Measurements from ENCODE around the gene HS3ST4. TPM values are rescaled to one million over a fixed set of nuclear protein-coding genes. Genes with fewer than 3 reads are reported as not detected.

HS3ST4 gene
- total and polyA plus RNA-seq, 7 experiments from 2014 or later, result not detected

DNA sequence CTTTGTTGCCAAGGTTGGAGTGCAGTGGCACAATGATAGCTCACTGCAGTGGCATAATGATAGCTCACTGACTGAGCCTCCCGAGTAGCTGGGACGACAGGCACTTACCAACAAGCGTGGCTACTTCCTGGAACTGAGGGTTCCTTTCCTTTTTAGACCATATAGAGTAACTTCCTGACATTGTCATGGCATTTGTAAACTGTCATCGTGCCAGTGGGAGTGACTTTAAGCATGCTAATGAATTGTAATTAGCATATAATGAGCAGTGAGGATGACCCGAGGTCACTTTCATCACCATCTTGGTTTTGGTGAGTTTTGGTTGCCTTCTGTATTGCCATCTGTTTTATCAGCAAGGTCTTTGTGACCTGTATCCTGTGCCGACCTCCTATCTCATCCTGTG, 162.4 kb downstream of the HS3ST4 start:
- intact Hi-C loops (cut with micrococcal nuclease), result no loop called here

DNA sequence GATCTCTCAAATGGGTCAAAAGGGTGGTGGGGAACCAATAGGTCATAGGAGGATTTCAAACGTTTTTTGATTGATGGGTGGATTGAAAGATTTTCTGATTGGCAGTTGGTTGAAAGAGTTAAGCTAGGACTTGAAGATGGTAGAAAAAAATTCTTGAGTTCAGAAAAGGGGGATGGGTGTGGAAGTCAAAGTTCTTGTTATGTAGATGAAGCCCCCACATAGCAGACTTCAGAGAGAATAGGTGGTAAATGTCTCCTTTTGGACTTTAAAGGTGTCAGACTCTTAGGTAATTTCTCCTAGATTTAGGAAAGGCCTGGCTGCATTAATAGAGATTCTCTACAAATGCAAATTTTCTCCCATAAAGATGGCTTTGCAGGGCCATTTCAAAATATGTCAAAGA, 163.3 kb downstream of the HS3ST4 start:
- DNase-seq (no peak), ATAC-seq (no peak)
- H3K4me3 Mint-ChIP-seq, result no peak overlapping the region
- no peaks in the 10 kb centered on the region for H3K36me3 ChIP-seq (ENCODE audit: control insufficient read depth in 2 of 3, insufficient read depth in 3 of 3, low read length in 3 of 3)
- CTCF ChIA-PET, result no interaction called here
- no peaks in the 10 kb centered on the region for H3K4me1 ChIP-seq (ENCODE audit: control insufficient read depth in 2 of 2, insufficient read depth in 2 of 2, low read length in 2 of 2)
- H3K4me3 ChIP-seq (ENCODE audit: low read length), result no peak overlapping the region
- intact Hi-C loops (cut with micrococcal nuclease), result no loop called here
- peaks cover 0 to 15% (median 7%) of the 10 kb centered on the region in 11 donors for H3K9me3 Mint-ChIP-seq
- POLR2A ChIA-PET, result no interaction called here
- no peaks in the 10 kb centered on the region for H3K4me1 Mint-ChIP-seq
- peaks cover 15 to 68% (median 51%) of the 10 kb centered on the region in 5 donors for H3K27me3 Mint-ChIP-seq
- no peak overlapping the region for H3K27ac Mint-ChIP-seq
- no peaks in the 10 kb centered on the region for H3K36me3 Mint-ChIP-seq
- H3K27me3 ChIP-seq (ENCODE audit: control insufficient read depth in 2 of 2, insufficient read depth in 2 of 2, low read length in 2 of 2), result peaks cover 0 to 4% of the 10 kb centered on the region in 2 donors
- no peaks in the 10 kb centered on the region for H3K9me3 ChIP-seq (ENCODE audit: control insufficient read depth in 2 of 3, low read length in 3 of 3)
- H3K27ac ChIP-seq (ENCODE audit: low read depth, low read length), result no peak overlapping the region

More for the DNA sequence above, 162.4 kb downstream of the HS3ST4 start:
- no peak for ATAC-seq
- Mint-ChIP-seq H3K27ac (no peak overlapping the region), H3K9me3 (peaks cover 0 to 11% (median 3%) of the 10 kb centered on the region in 11 donors), H3K4me1 (no peaks in the 10 kb centered on the region), H3K4me3 (no peak overlapping the region), H3K27me3 (peaks cover 15 to 74% (median 45%) of the 10 kb centered on the region in 5 donors), H3K36me3 (no peaks in the 10 kb centered on the region)
- H3K4me3 ChIP-seq (ENCODE audit: low read length), result no peak overlapping the region
- DNase-seq, result no peak
- no peaks in the 10 kb centered on the region for H3K9me3 ChIP-seq (ENCODE audit: control insufficient read depth in 2 of 3, low read length in 3 of 3)
- peaks cover 0 to 4% of the 10 kb centered on the region in 2 donors for H3K27me3 ChIP-seq (ENCODE audit: control insufficient read depth in 2 of 2, insufficient read depth in 2 of 2, low read length in 2 of 2)
- H3K4me1 ChIP-seq (ENCODE audit: control insufficient read depth in 2 of 2, insufficient read depth in 2 of 2, low read length in 2 of 2), result no peaks in the 10 kb centered on the region
- ChIA-PET POLR2A (no interaction called here), CTCF (no interaction called here)
- no peak overlapping the region for H3K27ac ChIP-seq (ENCODE audit: low read depth, low read length)
- H3K36me3 ChIP-seq (ENCODE audit: control insufficient read depth in 2 of 3, insufficient read depth in 3 of 3, low read length in 3 of 3), result no peaks in the 10 kb centered on the region

DNA sequence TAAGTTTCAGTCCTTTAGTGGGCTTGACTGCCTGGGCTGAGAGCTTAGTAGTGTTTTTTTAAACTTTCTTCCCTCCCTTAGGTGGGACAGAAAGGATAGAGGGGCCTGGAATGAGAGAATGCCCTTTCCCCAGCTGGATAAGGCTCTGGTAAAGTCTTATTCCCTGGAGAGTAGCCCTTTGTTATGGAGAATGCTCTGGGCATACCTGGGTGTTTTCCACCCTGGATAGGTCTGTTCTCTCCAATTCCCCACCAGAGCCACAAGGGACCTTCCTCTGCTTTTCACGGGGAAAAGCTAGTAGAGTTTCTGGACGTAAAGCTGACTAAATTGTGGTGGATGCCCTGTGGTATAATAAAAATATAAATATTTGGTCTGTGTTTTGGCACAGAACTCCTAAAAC, 164.1 kb downstream of the HS3ST4 start:
- H3K27me3 Mint-ChIP-seq, result peaks cover 19 to 67% (median 51%) of the 10 kb centered on the region in 5 donors
- H3K4me3 Mint-ChIP-seq, result no peak overlapping the region
- H3K27ac Mint-ChIP-seq, result no peak overlapping the region
- no peaks in the 10 kb centered on the region for H3K4me1 ChIP-seq (ENCODE audit: control insufficient read depth in 2 of 2, insufficient read depth in 2 of 2, low read length in 2 of 2)
- ChIA-PET POLR2A (no interaction called here), CTCF (no interaction called here)
- no peaks in the 10 kb centered on the region for H3K36me3 Mint-ChIP-seq
- H3K4me1 Mint-ChIP-seq, result no peaks in the 10 kb centered on the region
- peaks cover 0 to 15% (median 7%) of the 10 kb centered on the region in 11 donors for H3K9me3 Mint-ChIP-seq
- H3K4me3 ChIP-seq (ENCODE audit: low read length), result no peak overlapping the region
- DNase-seq (no peak), ATAC-seq (no peak)
- H3K27ac ChIP-seq (ENCODE audit: low read depth, low read length), result no peak overlapping the region
- no peaks in the 10 kb centered on the region for H3K9me3 ChIP-seq (ENCODE audit: control insufficient read depth in 2 of 3, low read length in 3 of 3)
- H3K36me3 ChIP-seq (ENCODE audit: control insufficient read depth in 2 of 3, insufficient read depth in 3 of 3, low read length in 3 of 3), result no peaks in the 10 kb centered on the region
- peaks cover 0 to 4% of the 10 kb centered on the region in 2 donors for H3K27me3 ChIP-seq (ENCODE audit: control insufficient read depth in 2 of 2, insufficient read depth in 2 of 2, low read length in 2 of 2)
- intact Hi-C loops (cut with micrococcal nuclease), result no loop called here

DNA sequence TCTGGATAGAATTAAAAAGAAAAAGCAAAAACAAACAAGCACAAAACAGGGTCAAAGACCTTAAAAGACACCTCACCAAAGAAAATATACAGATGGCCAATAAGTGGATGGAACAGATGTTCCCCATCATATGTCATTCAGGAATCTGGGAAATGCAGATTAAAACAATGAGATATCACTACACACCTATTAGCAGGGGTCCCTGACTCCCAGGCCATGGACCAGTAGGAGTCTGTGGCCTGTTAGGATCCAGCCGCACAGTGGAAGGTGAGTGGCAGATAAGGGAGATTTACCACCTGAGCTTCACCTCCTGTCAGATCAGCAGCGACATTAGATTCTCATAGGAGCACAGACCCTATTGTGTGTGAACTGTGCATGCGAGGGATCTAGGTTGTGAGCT, 167.9 kb downstream of the HS3ST4 start:
- Mint-ChIP-seq H3K36me3 (no peaks in the 10 kb centered on the region), H3K4me3 (no peak overlapping the region), H3K9me3 (peaks cover 0 to 21% (median 4%) of the 10 kb centered on the region in 11 donors), H3K27ac (no peak overlapping the region), H3K4me1 (no peaks in the 10 kb centered on the region), H3K27me3 (peaks cover 10 to 58% (median 30%) of the 10 kb centered on the region in 5 donors)
- H3K9me3 ChIP-seq (ENCODE audit: control insufficient read depth in 2 of 3, low read length in 3 of 3), result no peaks in the 10 kb centered on the region
- ChIA-PET POLR2A (no interaction called here), CTCF (no interaction called here)
- H3K4me1 ChIP-seq (ENCODE audit: control insufficient read depth in 2 of 2, insufficient read depth in 2 of 2, low read length in 2 of 2), result no peaks in the 10 kb centered on the region
- DNase-seq (no peak), ATAC-seq (no peak)
- intact Hi-C loops (cut with micrococcal nuclease), result no loop called here
- H3K4me3 ChIP-seq (ENCODE audit: low read length), result no peak overlapping the region
- H3K27me3 ChIP-seq (ENCODE audit: control insufficient read depth in 2 of 2, insufficient read depth in 2 of 2, low read length in 2 of 2), result peaks cover 0 to 3% of the 10 kb centered on the region in 2 donors
- H3K27ac ChIP-seq (ENCODE audit: low read depth, low read length), result no peak overlapping the region
- H3K36me3 ChIP-seq (ENCODE audit: control insufficient read depth in 2 of 3, insufficient read depth in 3 of 3, low read length in 3 of 3), result no peaks in the 10 kb centered on the region

DNA sequence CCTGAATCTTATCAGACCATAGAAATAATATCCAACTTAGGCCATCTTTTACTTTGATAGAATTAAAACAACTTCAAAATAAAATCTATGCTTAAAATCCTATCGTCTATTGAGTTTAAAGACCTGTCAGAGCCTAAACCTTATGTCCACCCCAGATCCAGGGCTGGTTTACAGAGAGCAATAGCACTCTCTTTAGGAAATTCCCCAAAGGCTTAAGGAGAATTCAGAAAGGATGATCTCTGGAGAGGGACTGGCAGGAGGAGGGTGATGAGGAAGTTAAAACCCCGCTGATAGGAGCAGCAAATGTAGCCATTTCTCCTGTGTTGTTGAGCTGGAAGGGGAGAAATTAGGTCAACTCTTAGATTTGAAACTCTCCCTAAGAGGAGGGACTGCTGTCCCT, 175.3 kb downstream of the HS3ST4 start:
- Histone ChIP-seq H3K27ac (ENCODE audit: low read depth, low read length) (no peak overlapping the region), H3K4me3 (ENCODE audit: low read length) (no peak overlapping the region), H3K36me3 (ENCODE audit: control insufficient read depth in 2 of 3, insufficient read depth in 3 of 3, low read length in 3 of 3) (no peaks in the 10 kb centered on the region), H3K27me3 (ENCODE audit: control insufficient read depth in 2 of 2, insufficient read depth in 2 of 2, low read length in 2 of 2) (no peaks in the 10 kb centered on the region), H3K9me3 (ENCODE audit: control insufficient read depth in 2 of 3, low read length in 3 of 3) (no peaks in the 10 kb centered on the region), H3K4me1 (ENCODE audit: control insufficient read depth in 2 of 2, insufficient read depth in 2 of 2, low read length in 2 of 2) (no peaks in the 10 kb centered on the region)
- Mint-ChIP-seq H3K27me3 (peaks cover 0 to 49% (median 32%) of the 10 kb centered on the region in 5 donors), H3K36me3 (no peaks in the 10 kb centered on the region), H3K27ac (no peak overlapping the region), H3K4me1 (no peaks in the 10 kb centered on the region), H3K4me3 (no peak overlapping the region), H3K9me3 (peaks cover 0 to 12% (median 5%) of the 10 kb centered on the region in 11 donors)
- ATAC-seq (no peak), DNase-seq (no peak)
- intact Hi-C loops (cut with micrococcal nuclease), result no loop called here
- CTCF ChIA-PET, result no interaction called here
- POLR2A ChIA-PET, result no interaction called here

DNA sequence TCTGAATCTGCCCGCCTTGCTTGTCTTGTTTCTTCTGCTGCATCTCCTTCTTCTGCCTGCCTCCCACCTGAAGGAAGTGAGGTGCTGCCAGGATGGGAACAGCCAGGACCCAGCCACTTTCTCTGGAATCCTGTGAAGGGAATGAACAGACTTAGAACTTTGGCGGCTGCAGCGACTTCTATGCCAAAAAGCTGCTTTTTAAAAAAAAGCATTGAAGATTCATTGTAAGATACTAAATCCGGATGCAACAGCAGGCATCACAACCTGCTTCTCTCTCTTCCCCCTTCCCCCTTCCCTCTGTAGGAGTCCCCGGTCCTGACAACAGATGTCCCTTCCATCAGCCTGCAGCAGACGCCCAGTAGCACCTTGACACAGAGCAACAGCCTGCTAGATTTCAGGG, 176.3 kb downstream of the HS3ST4 start:
- Histone ChIP-seq H3K9me3 (ENCODE audit: control insufficient read depth in 2 of 3, low read length in 3 of 3) (no peaks in the 10 kb centered on the region), H3K4me3 (ENCODE audit: low read length) (no peak overlapping the region), H3K36me3 (ENCODE audit: control insufficient read depth in 2 of 3, insufficient read depth in 3 of 3, low read length in 3 of 3) (no peaks in the 10 kb centered on the region), H3K27me3 (ENCODE audit: control insufficient read depth in 2 of 2, insufficient read depth in 2 of 2, low read length in 2 of 2) (no peaks in the 10 kb centered on the region), H3K4me1 (ENCODE audit: control insufficient read depth in 2 of 2, insufficient read depth in 2 of 2, low read length in 2 of 2) (no peaks in the 10 kb centered on the region), H3K27ac (ENCODE audit: low read depth, low read length) (no peak overlapping the region)
- ChIA-PET POLR2A (no interaction called here), CTCF (no interaction called here)
- DNase-seq (no peak), ATAC-seq (no peak)
- Mint-ChIP-seq H3K4me1 (no peaks in the 10 kb centered on the region), H3K36me3 (no peaks in the 10 kb centered on the region), H3K9me3 (peaks cover 0 to 15% (median 5%) of the 10 kb centered on the region in 11 donors), H3K4me3 (no peak overlapping the region), H3K27me3 (peaks cover 0 to 41% (median 36%) of the 10 kb centered on the region in 5 donors), H3K27ac (no peak overlapping the region)
- intact Hi-C loops (cut with micrococcal nuclease), result no loop called here

DNA sequence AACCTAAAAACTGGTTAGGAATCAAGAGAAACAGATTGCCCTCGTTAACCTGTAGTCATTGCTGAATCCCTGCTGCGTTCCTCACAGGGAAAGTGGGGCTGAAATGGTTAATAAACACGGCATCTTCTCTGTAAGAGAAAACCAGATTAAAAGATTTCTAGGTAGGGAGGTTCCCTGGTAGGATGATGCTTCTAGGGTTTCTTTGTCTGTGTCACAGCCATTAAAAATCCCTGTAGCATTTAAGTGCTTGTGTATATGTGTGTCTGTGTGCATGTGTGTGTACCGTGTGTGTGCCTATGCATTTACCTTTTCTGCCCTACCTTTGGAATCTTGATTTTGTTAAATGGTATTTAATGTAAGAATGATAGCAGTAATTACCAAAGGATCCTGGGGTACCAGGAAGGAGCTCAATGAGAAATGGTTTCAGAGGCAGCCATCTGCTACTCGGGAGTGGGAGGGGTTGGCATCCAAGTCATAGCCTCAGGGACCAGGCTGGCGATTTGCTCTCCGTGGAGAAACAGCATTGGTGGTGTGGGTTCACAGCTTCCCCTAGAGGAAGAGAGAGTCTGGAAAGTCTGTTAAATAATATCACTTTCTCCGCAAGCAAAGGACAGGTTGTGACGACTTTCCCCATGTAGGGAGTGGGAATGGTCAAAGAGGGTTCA, 177.1 kb downstream of the HS3ST4 start:
- Histone ChIP-seq H3K36me3 (ENCODE audit: control insufficient read depth in 2 of 3, insufficient read depth in 3 of 3, low read length in 3 of 3) (no peaks in the 10 kb centered on the region), H3K4me3 (ENCODE audit: low read length) (no peak overlapping the region), H3K27ac (ENCODE audit: low read depth, low read length) (no peak overlapping the region), H3K4me1 (ENCODE audit: control insufficient read depth in 2 of 2, insufficient read depth in 2 of 2, low read length in 2 of 2) (no peaks in the 10 kb centered on the region), H3K27me3 (ENCODE audit: control insufficient read depth in 2 of 2, insufficient read depth in 2 of 2, low read length in 2 of 2) (no peaks in the 10 kb centered on the region), H3K9me3 (ENCODE audit: control insufficient read depth in 2 of 3, low read length in 3 of 3) (no peaks in the 10 kb centered on the region)
- intact Hi-C loops (cut with micrococcal nuclease), result no loop called here
- DNase-seq (no peak), ATAC-seq (no peak)
- CTCF ChIA-PET, result no interaction called here
- Mint-ChIP-seq H3K36me3 (no peaks in the 10 kb centered on the region), H3K9me3 (peaks cover 2 to 17% (median 6%) of the 10 kb centered on the region in 11 donors), H3K27ac (no peak overlapping the region), H3K4me1 (peaks cover 0 to 1% (median 0%) of the 10 kb centered on the region in 7 donors), H3K4me3 (no peak overlapping the region), H3K27me3 (peaks cover 0 to 44% (median 39%) of the 10 kb centered on the region in 5 donors)
- POLR2A ChIA-PET, result no interaction called here

Measured in naive thymus-derived CD4-positive, alpha-beta T cell (primary cell).